ENCODE measurements around the gene OLFM2. TPM values are rescaled to one million over a fixed set of nuclear protein-coding genes. Genes with fewer than 3 reads are reported as not detected.

The OLFM2 gene
- total and polyA plus RNA-seq, 2 of the 4 experiments (the other 2 are of a cell fraction): 2.7 to 5.1 TPM

DNA sequence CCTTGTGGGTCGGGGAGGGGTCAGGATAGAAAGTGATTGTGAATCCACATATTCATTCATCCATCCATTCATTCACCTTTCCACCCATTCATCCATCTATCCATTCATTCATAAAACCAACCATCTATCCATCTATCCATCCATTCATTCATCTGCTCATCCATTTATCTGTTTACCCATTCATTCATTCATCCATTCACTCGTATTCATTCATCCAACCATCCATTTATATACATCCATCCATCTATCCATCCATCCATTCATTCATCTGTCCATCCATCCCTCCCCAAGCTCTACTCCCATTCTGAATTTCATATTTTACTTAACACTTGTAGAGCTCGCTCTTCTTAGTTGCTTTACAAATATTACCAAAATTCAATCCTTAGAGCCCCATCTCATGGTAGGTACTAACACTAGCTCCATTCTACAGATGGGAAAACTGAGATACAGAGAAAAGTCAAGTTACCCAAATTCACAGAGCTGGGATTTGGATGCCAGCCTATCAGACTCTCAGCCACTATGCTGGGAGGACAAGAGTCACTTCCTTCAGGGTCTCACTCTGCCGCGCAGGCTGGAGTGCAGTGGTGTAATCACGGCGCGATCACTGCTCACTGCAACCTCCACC is 63.6 kb downstream of the OLFM2 start:
- whole genome bisulfite sequencing, 2 experiments (ENCODE audit: extremely low coverage in 2 of 2, insufficient read length in 1 of 2): 83 to 100% methylated on average over 1 to 3 of the region's 8 CpGs
- Histone ChIP-seq H4K8ac (ENCODE audit: low read depth in 2 of 2, low read length in 2 of 2) (no peak overlapping the region), H2BK15ac (ENCODE audit: low read depth, low read length) (no peak overlapping the region), H3K4me2 (ENCODE audit: low read depth, low read length) (no peak overlapping the region), H4K91ac (ENCODE audit: insufficient read depth, low read depth, low read length) (no peak overlapping the region), H4K20me1 (ENCODE audit: insufficient read depth, low read length) (no peaks in the 10 kb centered on the region), H3K27me3 (ENCODE audit: control insufficient read depth, insufficient read depth, low read length) (no peaks in the 10 kb centered on the region; the same call in 1 of the 2 replicates), H3K36me3 (ENCODE audit: control insufficient read depth, insufficient read depth, low read length) (no peaks in the 10 kb centered on the region), H2BK120ac (ENCODE audit: low read depth, low read length) (no peak overlapping the region), H3K14ac (replicated peaks; ENCODE audit: low read depth, low read length) (no peak overlapping the region), H2BK20ac (ENCODE audit: low read depth, low read length) (no peak overlapping the region), H3K9me3 (ENCODE audit: control insufficient read depth, insufficient read depth, low read length) (peaks cover 3% of the 10 kb centered on the region; the same call in 1 of the 2 replicates), H3K56ac (ENCODE audit: extremely low read depth, insufficient read depth, low read length) (no peak overlapping the region), H4K5ac (ENCODE audit: low read depth, low read length) (no peak overlapping the region), H3K4ac (ENCODE audit: low read depth, low read length) (no peak overlapping the region), H3K79me1 (ENCODE audit: low read depth in 1 of 2, low read length in 2 of 2) (no peaks in the 10 kb centered on the region), H2BK5ac (ENCODE audit: low read depth, low read length, poor library complexity, severe bottlenecking) (no peak overlapping the region), H3K27ac (ENCODE audit: insufficient read depth, low read length) (no peak overlapping the region), H3K9ac (ENCODE audit: low read depth, low read length) (no peak overlapping the region), H2AK9ac (replicated peaks; ENCODE audit: low read depth, low read length, poor library complexity) (no peak overlapping the region), H3K9me1 (ENCODE audit: insufficient read depth, low read length) (no peaks in the 10 kb centered on the region), H2AFZ (replicated peaks; ENCODE audit: low read length, poor library complexity) (no peak overlapping the region), H3K4me3 (ENCODE audit: insufficient read depth, low read depth, low read length) (no peak overlapping the region), H3K4me1 (ENCODE audit: control insufficient read depth, insufficient read depth, low read length) (no peaks in the 10 kb centered on the region), H3K18ac (ENCODE audit: low read depth, low read length) (no peak overlapping the region), H2AK5ac (ENCODE audit: low read depth, low read length) (no peak overlapping the region), H3K23ac (ENCODE audit: low read depth, low read length) (no peak overlapping the region)
- ATAC-seq (ENCODE audit: low read depth) (no peak), DNase-seq (no peak)
- intact Hi-C loops (cut with micrococcal nuclease): no loop called here
- dilution Hi-C loops (cut with HindIII; ENCODE audit: low sequenced_read_pairs, unreplicated experiment): no loop called here
- POLR2A ChIA-PET (ENCODE audit: unreplicated experiment): no interaction called here
- no TSS peak for BruUV-seq (replicated peaks)
- CTCF ChIA-PET: no interaction called here
- no peak for TF ChIP-seq CEBPB (IDR thresholded peaks at IDR 0.05; ENCODE audit: low read depth, low read length)
- TF ChIP-seq BHLHE40 (IDR thresholded peaks at IDR 0.05; ENCODE audit: low read depth, low read length): no peak
- no peak for TF ChIP-seq MXI1 (IDR thresholded peaks at IDR 0.05; ENCODE audit: borderline replicate concordance, low read depth, low read length)
- no peak for TF ChIP-seq RAD21 (IDR thresholded peaks at IDR 0.05; ENCODE audit: low read length)
- no peak for TF ChIP-seq POLR2A (IDR thresholded peaks at IDR 0.05; ENCODE audit: low read depth, low read length)
- TF ChIP-seq, protein P1, sequence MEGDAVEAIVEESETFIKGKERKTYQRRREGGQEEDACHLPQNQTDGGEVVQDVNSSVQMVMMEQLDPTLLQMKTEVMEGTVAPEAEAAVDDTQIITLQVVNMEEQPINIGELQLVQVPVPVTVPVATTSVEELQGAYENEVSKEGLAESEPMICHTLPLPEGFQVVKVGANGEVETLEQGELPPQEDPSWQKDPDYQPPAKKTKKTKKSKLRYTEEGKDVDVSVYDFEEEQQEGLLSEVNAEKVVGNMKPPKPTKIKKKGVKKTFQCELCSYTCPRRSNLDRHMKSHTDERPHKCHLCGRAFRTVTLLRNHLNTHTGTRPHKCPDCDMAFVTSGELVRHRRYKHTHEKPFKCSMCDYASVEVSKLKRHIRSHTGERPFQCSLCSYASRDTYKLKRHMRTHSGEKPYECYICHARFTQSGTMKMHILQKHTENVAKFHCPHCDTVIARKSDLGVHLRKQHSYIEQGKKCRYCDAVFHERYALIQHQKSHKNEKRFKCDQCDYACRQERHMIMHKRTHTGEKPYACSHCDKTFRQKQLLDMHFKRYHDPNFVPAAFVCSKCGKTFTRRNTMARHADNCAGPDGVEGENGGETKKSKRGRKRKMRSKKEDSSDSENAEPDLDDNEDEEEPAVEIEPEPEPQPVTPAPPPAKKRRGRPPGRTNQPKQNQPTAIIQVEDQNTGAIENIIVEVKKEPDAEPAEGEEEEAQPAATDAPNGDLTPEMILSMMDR (conservative IDR thresholded peaks at IDR 0.05; ENCODE audit: low read depth, low read length): no peak
- no peak for TF ChIP-seq NFE2L2 (IDR thresholded peaks at IDR 0.05; ENCODE audit: low read depth, low read length)
- in situ Hi-C loops (cut with MboI; ENCODE audit: low sequenced_read_pairs): loop anchor here (5.0 kb wide), 1 partner anchor 40 kb away; no protein-coding TSS in a partner anchor
